Measurements from ENCODE around the gene PBOV1.

Gene PBOV1

GRCh38 chr6:138204303-138204702 lies 14.0 kb downstream of the PBOV1 start:
- no peak for DNase-seq

- DNase-seq = no peak
Observed at GRCh38 chr6:138203315-138203714, 15.0 kb downstream of the PBOV1 start.

- DNase-seq = no peak
Observed at GRCh38 chr6:138201836-138202235, 16.5 kb downstream of the PBOV1 start.

- no peak for DNase-seq
Observed at GRCh38 chr6:138198430-138199091, 19.7 kb downstream of the PBOV1 start.

- no peak for DNase-seq
Observed at GRCh38 chr6:138197570-138197969, 20.7 kb downstream of the PBOV1 start.

- no peak for DNase-seq
Observed at GRCh38 chr6:138196122-138196738, 22.1 kb downstream of the PBOV1 start.

GRCh38 chr6:138194287-138194686 lies 24.0 kb downstream of the PBOV1 start:
- DNase-seq = no peak

GRCh38 chr6:138188278-138188941 lies 29.9 kb downstream of the PBOV1 start:
- DNase-seq = no peak

- no peak for DNase-seq
Observed at GRCh38 chr6:138187156-138187555, 31.1 kb downstream of the PBOV1 start.

- DNase-seq = no peak
Observed at GRCh38 chr6:138184230-138184629, 34.1 kb downstream of the PBOV1 start.

GRCh38 chr6:138183790-138184134 lies 34.5 kb downstream of the PBOV1 start:
- no peak for DNase-seq

- no peak for DNase-seq
Observed at GRCh38 chr6:138182939-138183789, 35.1 kb downstream of the PBOV1 start.

GRCh38 chr6:138176652-138177232 lies 41.5 kb downstream of the PBOV1 start:
- DNase-seq = no peak

- no peak for DNase-seq
Observed at GRCh38 chr6:138175596-138175995, 42.7 kb downstream of the PBOV1 start.

Measured in kidney glomerular epithelial cell (primary cell).